ENCODE data around the gene MAGIX.
"Not testable (repeated sequence)": the region's sequence is repeated elsewhere in the genome, so short reads cannot be mapped to it uniquely, and the experiment has no call there.

MAGIX gene

DNA sequence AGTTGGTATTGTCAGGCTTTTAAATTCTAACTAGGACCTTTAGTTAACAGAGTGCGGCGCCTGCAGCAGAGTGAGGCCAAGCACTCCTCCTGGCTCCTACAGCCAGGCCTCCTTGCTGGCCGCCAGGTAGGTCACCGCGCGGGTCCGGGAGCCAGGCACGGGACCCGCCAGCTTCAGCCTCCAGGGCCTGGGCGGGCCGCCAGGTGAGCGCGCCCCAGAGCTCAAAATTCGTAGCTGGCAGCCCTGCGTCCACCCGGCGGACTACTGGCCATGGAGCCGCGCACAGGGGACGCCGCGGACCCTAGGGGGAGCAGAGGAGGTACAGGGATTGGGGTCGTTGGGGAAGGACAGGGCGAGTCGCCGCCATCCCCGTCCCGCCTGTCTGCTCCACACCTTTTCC, at the start of gene MAGIX:
MAGIX (plus strand) TSS at position 139 of the 400 bp plus-strand sequence; CDS start at position 271, 132 bp downstream.
- no peak for DNase-seq

DNA sequence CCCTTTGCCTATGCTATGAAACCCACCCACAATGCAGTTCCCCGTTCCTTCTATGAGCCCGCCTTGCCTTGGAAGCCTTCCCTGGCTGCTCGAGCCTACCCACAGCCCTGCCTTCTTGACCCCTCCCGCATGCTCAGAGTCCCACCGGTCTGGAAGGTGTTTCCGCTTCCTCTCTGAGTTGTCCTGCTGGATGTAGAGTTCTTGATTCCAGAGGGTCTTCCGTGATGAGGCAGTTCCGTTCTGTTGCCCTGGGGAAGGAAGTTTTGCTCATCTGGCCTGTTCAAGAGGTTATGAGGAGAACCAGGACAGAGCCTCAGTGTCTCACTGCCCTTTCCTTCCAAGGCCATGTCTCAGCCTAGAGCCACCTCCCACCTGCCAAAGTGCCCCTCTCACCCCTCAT, 46.5 kb upstream of the MAGIX start:
- no peak for DNase-seq

DNA sequence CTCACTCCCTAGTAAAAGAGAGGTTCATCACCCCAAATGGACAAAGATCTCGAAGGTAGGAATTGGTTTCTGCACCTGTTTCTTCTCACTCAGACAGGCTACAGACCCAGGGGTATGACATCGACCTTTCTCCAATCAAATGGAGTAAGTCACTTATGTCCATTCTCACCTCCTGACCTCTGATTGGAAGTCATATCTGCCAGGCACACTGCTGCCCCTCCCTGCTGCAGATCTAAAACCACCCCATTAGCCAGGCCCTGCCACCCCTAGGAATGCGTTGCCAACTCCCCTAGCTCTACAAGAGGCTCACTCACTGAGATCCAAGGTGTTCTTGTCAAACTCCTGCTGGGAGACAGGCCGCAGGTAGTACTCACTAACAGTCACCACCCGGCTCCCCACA, 45.8 kb upstream of the MAGIX start:
- DNase-seq, result no peak

DNA sequence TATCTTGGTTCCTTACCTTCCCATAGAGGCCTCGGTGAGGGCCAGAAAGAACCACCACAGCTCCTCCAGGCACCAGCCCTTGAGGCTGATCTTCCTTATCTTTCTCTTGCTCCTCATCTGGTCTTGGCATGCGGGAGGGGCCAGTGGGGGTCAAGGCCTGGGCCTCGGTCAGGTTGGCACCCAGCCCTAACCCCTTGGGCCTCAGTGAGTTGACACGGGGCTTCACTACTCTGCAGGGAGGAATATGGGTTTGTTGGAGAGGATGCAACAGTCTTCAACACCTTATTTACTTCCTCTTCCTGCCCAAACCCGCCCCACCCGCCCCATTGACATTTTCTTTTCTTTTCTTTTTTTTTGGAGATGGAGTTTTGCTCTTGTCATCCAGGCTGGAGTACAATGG, 45.0 kb upstream of the MAGIX start:
- DNase-seq, result no peak

DNA sequence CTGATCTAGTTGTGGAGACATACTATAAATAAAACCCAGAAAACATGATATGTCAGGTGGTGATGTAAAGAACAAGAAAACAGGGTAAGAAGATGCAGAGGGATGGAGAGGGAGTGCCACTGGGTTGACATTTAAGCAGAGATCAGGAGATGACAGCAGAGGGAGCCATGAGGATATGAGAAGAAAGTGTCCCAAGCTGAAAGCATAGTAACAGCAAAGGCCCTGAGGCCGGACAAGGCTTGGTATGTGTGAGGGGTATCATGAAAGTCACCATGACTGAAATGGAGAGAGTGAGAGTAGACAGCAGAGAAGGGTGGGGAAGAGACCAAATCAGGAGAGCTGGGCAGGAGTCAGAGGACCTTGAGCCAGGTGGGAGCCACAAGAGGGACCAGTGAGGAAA, 42.5 kb upstream of the MAGIX start:
- no peak for DNase-seq

DNA sequence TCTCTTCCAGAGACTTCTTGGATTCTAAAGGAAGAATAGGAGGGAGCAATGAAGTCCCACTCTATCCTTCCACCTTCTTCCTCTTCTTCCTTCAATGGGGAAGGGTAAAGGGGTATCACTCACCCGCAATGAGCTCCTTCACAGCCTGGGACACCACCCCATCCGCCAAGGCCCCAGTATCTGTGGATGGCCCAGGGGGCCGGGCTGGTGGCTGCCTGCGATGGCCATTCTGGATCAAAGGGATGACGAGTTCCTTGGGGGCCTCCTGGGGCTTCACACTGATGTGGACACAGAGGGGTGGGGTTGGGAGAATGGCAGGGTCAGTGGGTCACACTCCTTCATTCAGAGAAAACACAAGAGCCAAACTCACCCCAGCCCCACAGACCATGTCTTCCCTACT, 40.1 kb upstream of the MAGIX start:
- no peak for DNase-seq

DNA sequence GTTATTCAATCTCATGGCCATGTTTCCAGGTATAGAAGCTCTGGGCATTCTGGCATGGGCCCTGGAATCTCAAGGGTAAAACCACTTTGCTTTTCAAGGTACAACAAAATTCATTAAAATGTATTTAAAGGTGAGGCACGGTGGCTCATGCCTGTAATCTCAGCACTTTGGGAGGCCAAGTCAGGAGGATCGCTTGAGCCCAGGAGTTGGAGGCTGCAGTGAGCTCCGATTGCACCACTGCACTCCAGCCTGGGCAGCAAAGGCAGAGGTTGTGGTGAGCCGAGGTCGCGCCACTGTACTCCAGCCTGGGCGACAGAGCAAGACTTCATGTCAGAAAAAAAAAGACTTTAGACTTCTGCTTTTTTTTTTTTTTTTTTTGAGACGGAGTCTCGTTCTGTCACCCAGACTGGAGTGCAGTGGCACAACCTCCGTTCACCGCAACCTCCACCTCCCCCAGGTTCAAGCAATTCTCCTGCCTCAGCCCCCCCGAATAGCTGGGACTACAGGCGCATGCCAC, 34.8 kb upstream of the MAGIX start:
- not testable (repeated sequence) for DNase-seq

DNA sequence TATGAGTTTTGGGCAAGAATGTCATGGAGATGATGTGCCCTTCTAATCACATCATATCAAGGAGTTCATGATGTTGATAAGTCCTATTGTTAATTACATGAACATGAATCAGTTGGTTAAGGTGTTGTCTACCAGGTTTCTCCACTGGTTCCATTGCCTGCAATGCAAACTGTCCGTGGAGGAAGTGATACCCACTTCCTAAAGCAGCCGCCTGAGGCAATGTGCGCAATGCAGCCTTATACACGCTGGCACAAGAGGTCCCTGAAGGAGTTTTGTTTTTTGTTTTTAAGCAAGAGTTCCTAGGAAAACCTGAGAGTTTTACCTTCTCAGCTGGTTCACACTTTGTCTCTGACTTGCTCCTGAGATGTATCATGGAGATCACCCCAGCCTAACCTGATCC, 33.1 kb upstream of the MAGIX start:
- no peak for DNase-seq

DNA sequence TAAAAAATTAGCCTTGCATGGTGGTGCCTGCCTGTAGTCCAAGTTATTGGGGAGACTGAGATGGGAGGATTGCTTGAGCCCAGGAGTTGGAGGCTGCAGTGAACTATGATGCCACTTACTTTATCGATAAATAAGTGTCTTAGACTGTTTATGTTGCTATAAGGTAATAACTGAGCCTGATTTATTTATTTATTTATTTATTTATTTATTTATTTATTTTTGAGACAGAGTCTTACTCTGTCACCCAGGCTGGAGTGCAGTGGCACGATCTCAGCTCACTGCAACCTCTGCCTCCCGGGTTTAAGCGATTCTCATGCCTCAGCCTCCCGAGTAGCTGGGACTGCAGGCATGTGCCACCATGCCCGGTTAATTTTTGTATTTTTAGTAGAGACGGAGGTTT, 30.3 kb upstream of the MAGIX start:
- DNase-seq, result not testable (repeated sequence)

DNA sequence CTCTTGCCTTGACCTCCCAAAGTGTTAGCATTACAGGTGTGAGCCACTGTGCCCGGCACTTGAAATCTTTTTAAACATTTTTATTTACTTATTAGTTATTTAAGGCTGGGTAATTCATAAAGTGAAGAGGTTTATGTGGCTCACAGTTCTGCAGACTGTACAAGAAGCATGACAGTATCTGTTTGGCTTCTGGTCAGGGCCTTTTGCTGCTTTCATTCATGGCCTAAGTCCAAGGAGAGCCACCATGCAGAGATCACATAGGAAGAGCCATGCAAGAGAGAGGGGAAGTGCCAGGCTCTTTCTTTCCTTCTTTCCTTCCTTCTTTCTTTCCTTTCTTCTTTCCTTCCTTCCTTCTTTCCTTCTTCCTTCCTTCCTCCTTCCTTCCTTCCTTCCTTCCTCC, 28.8 kb upstream of the MAGIX start:
- DNase-seq, result no peak

DNA sequence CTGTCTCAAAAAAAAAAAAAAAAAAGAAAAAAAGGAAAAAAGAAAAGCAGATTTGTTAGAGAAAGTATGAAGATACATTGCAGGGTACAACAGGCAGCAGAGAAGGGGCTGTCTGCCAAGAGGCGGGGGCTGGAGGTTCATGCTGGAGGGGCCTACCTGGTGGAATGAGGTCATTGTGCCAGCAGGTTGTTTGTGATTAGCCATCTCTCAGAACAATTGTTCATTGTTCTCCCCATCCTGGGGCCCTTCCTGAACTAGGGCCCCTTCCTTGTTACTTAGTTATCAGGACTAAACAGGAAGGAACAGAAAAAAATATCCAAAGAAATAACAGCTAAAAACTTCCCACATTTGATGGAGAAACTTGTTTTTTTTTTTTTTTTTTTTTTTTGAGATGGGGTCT, 25.1 kb upstream of the MAGIX start:
- no peak for DNase-seq

DNA sequence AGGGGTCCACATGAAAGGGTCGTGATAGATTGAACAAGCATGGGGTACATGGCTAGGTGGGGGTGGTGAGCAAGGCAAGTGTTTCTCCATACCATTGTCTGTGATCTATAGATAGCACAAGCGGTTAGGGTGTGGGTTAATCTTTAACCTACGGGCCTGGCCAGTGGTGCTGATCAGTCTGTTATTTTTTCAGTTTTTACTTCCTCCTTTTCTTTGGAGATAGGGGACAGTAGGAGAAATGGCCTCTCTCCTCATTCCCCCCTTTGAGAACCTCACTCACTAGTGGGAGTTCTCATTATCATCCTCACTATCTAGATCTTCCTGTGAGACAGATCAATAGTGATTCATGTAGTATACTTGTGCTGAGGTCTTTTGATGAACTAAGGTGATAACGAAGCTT, 22.8 kb upstream of the MAGIX start:
- no peak for DNase-seq

DNA sequence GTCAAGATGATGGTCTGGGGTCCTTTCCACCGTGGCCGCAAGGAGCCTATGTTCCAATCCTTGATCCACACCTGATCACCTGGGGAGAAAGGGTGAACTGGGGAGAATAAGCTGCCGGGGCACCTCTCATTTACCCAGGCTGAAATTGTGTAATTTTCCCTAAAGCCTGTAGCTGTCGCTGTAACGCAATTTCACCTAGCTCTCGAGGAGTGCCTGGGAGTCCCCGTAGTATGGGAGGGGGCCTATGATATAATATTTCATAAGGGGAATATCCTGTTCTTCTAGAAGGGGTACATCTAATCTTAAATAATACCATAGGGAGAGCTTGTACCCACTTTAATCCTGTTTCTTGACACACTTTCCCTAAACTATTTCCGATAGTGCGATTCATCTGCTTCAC, 20.3 kb upstream of the MAGIX start:
- DNase-seq, result not testable (repeated sequence)

DNA sequence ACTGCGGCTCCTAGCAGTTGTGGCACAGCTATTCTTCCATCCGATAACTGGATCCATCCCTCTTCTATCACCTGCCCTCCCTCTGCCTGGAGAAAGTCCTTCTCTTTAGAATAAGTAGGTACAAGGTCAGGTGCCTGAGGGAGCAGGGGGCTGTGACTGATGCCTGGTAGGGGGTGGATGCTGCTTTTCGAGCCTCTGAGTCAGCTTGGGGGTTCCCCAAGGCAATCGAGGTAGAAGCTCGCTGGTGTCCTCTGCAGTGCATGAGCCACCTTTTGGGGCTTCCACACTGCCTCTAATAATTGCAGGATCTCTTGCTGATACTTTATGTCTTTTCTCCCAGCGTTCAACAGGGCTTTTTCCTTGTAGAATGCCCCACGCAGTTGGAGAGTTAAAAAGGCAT, 19.4 kb upstream of the MAGIX start:
- not testable (repeated sequence) for DNase-seq

DNA sequence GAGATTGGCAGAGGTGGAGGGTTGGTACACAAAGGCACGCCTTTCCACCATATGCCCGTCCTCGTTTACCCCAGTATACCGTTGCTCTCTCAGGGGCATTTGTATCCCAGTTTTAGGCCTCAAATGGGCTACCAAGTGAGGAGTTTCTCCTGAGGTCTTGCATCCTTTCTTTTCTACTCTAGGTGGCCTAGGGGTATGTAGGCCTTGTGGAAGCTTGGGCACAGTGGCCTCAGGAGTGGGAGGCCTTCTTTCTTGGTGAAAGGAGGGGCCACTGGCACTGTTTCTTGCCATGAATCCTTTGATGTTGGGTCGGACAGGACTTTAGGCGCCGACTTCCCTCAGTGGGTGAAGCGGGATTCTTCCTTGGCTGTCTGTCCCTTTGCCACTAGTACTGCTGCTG, 15.3 kb upstream of the MAGIX start:
- no peak for DNase-seq

DNA sequence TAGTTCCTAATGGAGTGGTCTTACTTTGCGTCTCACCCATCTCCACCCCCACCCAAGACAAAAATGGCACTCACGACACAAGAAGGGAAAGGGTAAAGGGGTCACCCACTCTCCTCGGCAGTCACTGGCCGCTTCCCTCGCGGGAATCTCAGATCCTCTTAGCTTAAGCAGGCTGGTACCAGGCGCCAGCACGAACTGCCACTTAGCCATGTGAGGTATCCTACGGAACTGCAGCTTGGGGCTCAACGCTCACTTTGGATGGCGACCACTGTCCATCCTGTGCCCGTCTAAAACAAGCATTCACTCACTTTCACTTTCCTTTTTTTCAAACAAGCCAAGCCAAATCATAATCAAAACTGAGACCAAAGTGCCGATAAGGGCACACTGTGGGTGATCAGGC, 14.6 kb upstream of the MAGIX start:
- DNase-seq, result no peak

DNA sequence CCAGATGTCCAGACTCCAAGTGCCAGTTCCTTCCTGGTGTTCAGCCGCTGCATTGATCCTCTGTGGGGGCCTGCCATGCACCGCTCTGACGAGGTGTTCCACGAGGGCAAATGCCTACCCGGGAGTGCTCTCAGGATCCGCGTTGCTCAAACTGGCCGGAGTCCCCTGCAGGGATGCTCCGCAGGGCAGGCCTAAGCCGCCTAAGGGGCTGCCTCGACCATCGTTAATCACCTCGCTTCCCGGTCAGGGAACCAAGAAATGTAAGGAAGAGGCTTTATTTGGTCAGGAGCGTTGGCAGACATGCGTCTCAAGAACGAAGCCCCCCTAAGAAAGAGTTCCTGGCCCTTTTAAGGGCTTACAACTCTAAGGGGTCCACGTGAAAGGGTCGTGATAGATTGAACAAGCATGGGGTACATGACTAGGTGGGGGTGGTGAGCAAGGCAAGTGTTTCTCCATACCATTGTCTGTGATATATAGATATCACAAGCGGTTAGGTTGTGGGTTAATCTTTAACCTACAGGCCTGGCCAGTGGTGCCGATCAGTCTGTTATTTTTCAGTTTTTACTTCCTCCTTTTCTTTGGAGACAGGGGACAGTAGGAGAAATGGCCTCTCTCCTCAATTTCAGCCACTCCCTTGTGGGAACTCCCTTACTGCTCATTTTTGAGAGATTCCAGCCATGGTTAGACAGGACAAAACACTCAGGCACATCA, 14.0 kb upstream of the MAGIX start:
- DNase-seq, result not testable (repeated sequence)

DNA sequence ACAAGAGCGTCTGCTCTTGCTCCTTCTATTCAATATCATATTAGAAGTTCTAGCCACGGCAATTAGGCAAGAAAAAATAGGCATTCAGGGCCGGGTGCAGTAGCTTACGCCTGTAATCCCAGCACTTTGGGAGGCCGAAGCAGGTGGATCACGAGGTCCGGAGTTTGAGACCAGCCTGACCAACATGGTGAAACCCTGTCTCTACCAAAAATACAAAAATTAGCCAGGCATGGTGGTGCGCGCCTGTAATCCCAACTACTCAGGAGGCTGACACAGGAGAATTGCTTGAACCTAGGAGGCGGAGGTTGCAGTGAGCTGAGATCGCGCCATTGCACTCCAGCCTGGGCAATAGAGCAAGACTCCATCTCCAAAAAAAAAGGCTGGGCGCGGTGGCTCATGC, 13.3 kb upstream of the MAGIX start:
- DNase-seq, result not testable (repeated sequence)

DNA sequence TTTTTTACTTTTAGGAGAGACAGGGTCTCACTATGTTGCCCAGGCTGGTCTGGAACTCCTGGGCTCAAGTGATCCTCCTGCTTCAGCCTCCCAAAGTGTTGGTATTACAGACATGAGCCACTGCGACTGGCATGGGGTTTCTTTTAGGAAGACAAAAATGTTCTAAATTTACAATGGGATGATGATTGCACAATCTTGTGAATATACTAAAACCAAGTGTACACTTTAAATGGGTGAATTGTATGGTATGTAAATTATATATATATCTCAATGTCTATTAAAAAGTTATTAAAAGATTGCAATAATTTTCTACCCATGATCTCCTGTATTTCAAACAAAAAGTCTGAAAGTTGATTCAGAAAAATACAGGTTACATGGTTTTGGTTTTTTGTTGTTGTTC, 9.1 kb upstream of the MAGIX start:
- DNase-seq, result no peak

DNA sequence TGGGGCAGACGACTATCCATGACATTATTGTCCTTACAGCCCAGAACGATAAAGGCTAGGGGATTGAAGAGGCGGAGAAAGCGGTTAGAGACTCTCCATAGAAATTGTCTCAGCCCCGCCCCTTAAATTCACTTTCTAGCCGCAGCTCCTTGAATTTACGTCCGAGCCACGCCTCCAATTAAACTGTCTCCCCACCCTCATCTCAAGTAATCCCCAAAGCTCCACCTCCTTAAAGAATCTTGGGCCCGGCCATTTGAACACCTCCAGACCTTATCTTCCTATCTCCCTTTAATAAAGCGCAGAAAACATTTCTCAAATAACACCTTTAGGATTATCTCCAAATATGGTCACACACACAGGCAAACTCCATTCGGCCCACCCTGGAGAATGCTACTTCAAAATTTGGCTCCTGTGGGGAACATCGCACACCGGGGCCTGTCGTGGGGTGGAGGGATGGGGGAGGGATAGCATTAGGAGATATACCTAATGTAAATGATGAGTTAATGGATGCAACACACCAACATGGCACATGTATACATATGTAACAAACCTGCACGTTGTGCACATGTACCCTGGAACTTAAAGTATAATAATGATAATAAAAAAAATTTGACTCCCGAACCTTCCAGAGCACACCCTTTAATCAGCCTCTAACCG, 7.2 kb upstream of the MAGIX start:
- peak; percentile 58 for DNase-seq

DNA sequence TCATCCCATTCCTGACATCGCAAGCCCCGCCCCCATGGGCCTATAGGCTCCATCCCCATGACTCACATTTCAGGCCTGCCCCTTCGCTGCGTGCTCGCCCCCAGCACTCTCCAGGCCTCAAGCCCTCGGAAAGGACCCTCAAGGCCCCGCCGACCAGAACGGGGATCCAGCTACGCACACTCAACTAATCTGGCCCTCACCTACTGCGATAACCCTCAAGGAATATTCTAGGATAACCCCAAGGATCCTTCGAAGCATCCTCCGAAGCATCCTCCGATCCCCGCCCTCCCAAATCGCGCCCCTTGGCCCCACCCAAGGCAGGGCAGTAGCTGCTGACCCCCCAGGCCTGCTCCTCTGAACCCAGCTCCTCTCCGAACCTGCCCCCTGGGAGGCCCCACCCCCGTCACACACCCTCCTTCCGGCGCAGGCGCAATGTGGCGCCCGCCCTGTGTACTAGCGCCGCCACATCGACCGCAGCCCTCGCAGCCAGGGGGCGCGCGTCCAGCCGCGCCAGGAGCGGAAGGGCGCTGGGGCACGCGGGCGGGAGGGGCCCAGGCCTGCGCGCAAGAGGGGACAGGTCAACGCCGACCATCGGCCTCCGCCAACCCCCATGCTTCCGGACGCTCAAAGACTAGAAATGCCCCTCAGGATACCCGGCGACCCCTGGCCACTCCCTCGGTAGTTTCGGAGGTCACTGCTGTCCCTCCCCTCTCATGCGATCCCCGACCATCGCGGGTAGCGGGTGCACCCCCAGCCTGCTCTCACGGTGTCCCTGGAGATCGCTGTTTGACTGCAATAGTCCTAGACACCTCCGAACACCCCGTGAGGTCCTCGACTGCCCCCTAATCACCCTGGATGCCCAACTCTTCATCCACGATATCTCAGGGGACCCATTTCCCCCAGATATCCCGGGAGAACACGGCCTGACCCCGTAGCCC, 6.4 kb upstream of the MAGIX start:
- peak; percentile 81 for DNase-seq

DNA sequence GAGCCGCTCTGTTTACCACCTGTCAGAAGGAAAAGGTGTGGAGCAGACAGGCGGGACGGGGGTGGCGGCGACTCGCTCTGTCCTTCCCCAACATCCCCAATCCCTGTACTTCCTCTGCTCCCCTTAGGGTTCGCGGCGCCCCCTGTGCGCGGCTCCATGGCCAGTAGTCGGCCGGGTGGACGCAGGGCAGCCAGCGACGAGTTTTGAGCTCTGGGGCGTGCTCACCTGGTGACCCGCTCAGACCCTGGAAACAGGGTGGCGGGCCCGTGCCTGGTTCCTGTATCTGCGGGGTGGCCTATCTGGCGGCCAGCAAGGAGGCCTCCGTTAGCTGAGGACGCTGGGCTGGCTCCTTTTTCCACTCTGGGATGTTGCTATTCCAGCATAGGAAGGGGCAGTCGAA, 5.4 kb upstream of the MAGIX start:
- DNase-seq, result no peak

DNA sequence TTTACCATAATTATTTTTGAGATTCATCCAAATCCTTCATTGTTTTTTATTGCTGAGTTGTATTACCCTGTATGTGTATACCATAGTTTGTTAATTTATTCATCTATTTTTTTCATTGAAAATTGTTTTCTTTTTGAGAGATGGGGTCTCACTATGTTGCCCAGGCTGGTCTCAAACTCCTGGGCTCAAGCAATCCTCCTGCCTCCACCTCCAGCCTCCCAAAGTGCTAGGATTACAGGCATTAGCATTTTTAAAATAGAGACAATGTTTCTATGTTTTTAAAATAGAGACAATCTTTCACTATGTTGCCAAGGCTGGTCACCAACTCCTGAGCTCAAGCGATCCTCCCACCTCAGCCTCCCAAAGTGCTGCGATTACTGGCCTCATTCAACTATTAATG, 1.6 kb upstream of the MAGIX start:
- no peak for DNase-seq

DNA sequence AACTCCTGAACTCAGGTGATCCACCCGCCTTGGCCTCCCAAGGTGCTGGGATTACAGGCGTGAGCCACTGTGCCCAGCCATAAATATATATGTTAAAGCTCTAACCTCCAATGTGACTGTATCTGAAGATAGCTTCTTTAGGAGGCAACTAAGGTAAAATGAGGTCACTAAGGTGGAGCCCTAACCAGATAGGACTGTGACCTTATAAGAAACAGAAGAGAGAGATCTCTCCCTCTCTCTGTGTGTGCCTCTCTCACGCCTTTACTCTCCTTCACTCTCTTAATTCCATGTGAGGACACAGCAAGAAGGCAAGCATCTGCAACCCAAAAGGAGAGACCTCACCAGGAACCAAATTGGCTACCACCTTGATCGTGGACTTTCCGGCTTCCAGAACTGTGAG, 926 bp upstream of the MAGIX start:
- no peak for DNase-seq

Data from NCI-H226 (cell line).